NCI-H2107 treated with DMSO at 0.1 percent for 48 hours (cell line): ENCODE measurements around the gene INF2.

ENCODE experiments used
- DNase-seq: peaks from one replicate; lab custom pipeline; 2025; ENCODE audit not compliant: unreplicated experiment; lab: John Stamatoyannopoulos, UW

The INF2 gene

GRCh38 chr14:104732931-104733681 lies 43.7 kb downstream of the INF2 start:
- no peak for DNase-seq

- DNase-seq: no peak
These were observed 44.7 kb downstream of the INF2 start for GRCh38 chr14:104734051-104734587.

GRCh38 chr14:104734601-104734990 lies 45.2 kb downstream of the INF2 start:
- no peak for DNase-seq

- DNase-seq: no peak
These were observed 45.8 kb downstream of the INF2 start for GRCh38 chr14:104734991-104735779.

- DNase-seq: no peak
These were observed 46.6 kb downstream of the INF2 start for GRCh38 chr14:104735830-104736642.

- no peak for DNase-seq
These were observed 49.1 kb downstream of the INF2 start for GRCh38 chr14:104738375-104739019.

- DNase-seq: no peak
These were observed 49.6 kb downstream of the INF2 start for GRCh38 chr14:104739026-104739425.

- DNase-seq: no peak
These were observed 50.4 kb downstream of the INF2 start for GRCh38 chr14:104739546-104740516.

GRCh38 chr14:104741108-104741802 lies 51.8 kb downstream of the INF2 start:
- no peak for DNase-seq

GRCh38 chr14:104741803-104742251 lies 52.4 kb downstream of the INF2 start:
- DNase-seq: no peak

- DNase-seq: no peak
These were observed 53.4 kb downstream of the INF2 start for GRCh38 chr14:104742586-104743455.

GRCh38 chr14:104743461-104744380 lies 54.3 kb downstream of the INF2 start:
- DNase-seq: no peak

- no peak for DNase-seq
These were observed 55.1 kb downstream of the INF2 start for GRCh38 chr14:104744484-104744883.

- DNase-seq: no peak
These were observed 56.0 kb downstream of the INF2 start for GRCh38 chr14:104745431-104745830.

GRCh38 chr14:104746071-104746545 lies 56.7 kb downstream of the INF2 start:
- no peak for DNase-seq

- DNase-seq: no peak
These were observed 57.6 kb downstream of the INF2 start for GRCh38 chr14:104746934-104747481.
